ENCODE results near the gene RUNX3. TPM values are rescaled to one million over a fixed set of nuclear protein-coding genes. Genes with fewer than 3 reads are reported as not detected.

Gene RUNX3
- total RNA-seq, 1 experiment from 2014 or later: 22.6 TPM

DNA sequence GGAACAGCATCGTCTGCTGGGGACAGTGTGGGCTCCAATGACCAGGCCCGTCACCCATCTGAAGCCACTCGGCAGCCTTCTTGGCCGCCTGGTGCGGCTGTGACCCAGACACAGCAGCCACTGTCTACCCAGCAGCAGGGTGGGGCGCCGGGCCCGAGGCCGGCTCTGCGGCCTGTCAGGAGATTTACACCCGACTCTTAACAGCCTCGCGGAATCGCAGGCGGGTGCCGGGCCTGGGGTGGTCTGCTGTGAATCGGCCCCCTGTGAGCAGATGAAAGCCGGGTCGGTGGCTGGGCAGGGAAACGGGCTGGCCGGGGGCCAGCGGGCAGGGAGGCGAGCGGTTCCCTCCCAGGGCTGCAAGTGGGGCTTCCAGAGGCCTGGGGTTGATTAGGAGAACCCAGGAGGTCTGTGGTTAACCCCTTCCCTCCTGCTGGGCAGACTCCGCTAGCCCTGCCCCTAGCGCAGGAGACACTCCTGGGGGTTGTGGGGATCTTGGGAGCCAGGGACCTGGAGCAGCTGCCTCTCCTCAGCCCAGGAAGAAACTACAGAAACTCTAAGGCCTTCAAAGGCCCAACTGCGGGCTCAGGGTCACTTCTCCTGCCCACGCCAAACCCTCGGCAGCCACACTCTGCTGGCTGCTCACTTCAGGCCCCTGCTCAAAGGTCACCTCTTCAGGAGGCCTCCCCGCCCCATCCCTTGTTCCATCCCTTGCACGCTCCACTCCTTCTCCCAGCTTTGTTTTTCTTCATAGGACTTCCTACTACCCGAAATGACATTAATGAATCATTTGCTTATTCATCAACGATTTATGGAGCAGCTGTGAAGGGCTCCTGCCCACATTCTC lies 15.6 kb downstream of the RUNX3 start:
- ChIA-PET POLR2A (no interaction called here), CTCF (no interaction called here), RAD21 (ENCODE audit: low non-redundant PET in 1 of 2, low total read pairs in 2 of 2, uncharacterized antibody in 2 of 2, unreplicated experiment in 2 of 2) (no interaction called here)
- Histone ChIP-seq H3K79me2 (ENCODE audit: insufficient read depth, low read length) (no peaks in the 10 kb centered on the region), H3K4me2 (ENCODE audit: low read length) (no peak overlapping the region), H3K27me3 (ENCODE audit: insufficient read depth, low read length) (no peaks in the 10 kb centered on the region), H3K4me1 (ENCODE audit: control insufficient read depth in 1 of 2, insufficient read depth in 2 of 2, low read length in 2 of 2) (no peaks in the 10 kb centered on the region), H2AFZ (ENCODE audit: low read depth, low read length, poor library complexity, severe bottlenecking) (no peak overlapping the region), H3K4me3 (replicated peaks in 1 of 2; ENCODE audit: low read depth in 1 of 2, low read length in 2 of 2) (no peak overlapping the region), H4K20me1 (ENCODE audit: insufficient read depth) (no peaks in the 10 kb centered on the region), H3K27ac (ENCODE audit: low read depth, low read length) (no peak overlapping the region), H3K36me3 (ENCODE audit: control insufficient read depth in 1 of 2, insufficient read depth in 2 of 2, low read length in 2 of 2) (no peaks in the 10 kb centered on the region; a peak in 2 of 4 replicates), H3K9ac (ENCODE audit: low read length) (no peak overlapping the region), H3K9me2 (ENCODE audit: insufficient read depth) (no peaks in the 10 kb centered on the region), H3K9me3 (ENCODE audit: control insufficient read depth in 1 of 2, insufficient read depth in 1 of 2, low read depth in 1 of 2, low read length in 2 of 2) (no peaks in the 10 kb centered on the region)
- intact Hi-C loops (cut with micrococcal nuclease): no loop called here
- DNase-seq (ENCODE audit: low read depth, low spot score) (no peak), ATAC-seq (no peak)
- no peak for TF ChIP-seq YY1 (IDR thresholded peaks at IDR 0.05; ENCODE audit: extremely low read depth, insufficient replicate concordance, low read depth, low read length)
- BruUV-seq (replicated peaks): no TSS peak

DNA sequence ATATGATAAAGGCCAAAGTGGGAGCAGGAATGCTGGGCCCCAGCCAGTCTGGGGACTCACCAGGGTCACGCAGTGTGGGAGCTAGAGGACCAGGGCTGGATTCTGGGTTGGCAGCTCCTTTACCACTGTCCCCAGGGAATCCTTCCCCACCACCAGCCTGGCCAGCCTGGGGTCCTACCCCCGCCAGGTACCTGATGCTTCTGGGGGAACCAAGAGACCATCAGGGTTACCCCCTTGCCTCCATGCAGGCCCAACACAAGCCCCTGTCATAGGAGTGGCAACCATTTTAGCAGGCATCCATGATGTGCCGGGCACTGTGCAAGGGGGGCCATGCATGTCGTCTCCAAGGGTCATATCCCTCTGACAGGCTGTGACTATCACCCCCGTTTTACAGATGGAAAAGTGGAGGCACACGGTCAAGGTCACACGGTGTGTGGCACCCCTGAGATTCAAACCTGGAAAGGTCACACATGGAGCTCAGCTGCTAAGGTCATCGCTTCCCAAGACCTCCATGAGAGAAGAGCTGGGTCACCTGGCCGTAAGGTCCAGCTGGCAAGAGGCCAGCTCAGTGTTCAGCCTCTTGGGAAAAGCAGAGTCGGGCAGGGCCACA lies 16.4 kb downstream of the RUNX3 start:
- no TSS peak for BruUV-seq (replicated peaks)
- H3K27ac ChIP-seq (ENCODE audit: low read depth, low read length): no peak overlapping the region
- intact Hi-C loops (cut with micrococcal nuclease): no loop called here
- H3K27me3 ChIP-seq (ENCODE audit: insufficient read depth, low read length): no peaks in the 10 kb centered on the region
- ChIA-PET POLR2A (no interaction called here), RAD21 (ENCODE audit: low non-redundant PET in 1 of 2, low total read pairs in 2 of 2, uncharacterized antibody in 2 of 2, unreplicated experiment in 2 of 2) (no interaction called here), CTCF (no interaction called here)
- DNase-seq (ENCODE audit: low read depth, low spot score): no peak
- TF ChIP-seq, protein P1, sequence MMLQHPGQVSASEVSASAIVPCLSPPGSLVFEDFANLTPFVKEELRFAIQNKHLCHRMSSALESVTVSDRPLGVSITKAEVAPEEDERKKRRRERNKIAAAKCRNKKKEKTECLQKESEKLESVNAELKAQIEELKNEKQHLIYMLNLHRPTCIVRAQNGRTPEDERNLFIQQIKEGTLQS (IDR thresholded peaks at IDR 0.05): no peak
- no peak for TF ChIP-seq SRF (IDR thresholded peaks at IDR 0.05; ENCODE audit: low read depth)
- TF ChIP-seq EGR1 (IDR thresholded peaks at IDR 0.05; ENCODE audit: low read depth): no peak
- TF ChIP-seq ZNF274 (IDR thresholded peaks at IDR 0.05; ENCODE audit: low read depth, low read length): no peak
- no peak for TF ChIP-seq FOSL1 (IDR thresholded peaks at IDR 0.05; ENCODE audit: low read depth)
- no peak for TF ChIP-seq SP1 (IDR thresholded peaks at IDR 0.05; ENCODE audit: low read depth)
- TF ChIP-seq CBX3 (IDR thresholded peaks at IDR 0.05; ENCODE audit: low read depth): no peak
- TF ChIP-seq, protein P2, sequence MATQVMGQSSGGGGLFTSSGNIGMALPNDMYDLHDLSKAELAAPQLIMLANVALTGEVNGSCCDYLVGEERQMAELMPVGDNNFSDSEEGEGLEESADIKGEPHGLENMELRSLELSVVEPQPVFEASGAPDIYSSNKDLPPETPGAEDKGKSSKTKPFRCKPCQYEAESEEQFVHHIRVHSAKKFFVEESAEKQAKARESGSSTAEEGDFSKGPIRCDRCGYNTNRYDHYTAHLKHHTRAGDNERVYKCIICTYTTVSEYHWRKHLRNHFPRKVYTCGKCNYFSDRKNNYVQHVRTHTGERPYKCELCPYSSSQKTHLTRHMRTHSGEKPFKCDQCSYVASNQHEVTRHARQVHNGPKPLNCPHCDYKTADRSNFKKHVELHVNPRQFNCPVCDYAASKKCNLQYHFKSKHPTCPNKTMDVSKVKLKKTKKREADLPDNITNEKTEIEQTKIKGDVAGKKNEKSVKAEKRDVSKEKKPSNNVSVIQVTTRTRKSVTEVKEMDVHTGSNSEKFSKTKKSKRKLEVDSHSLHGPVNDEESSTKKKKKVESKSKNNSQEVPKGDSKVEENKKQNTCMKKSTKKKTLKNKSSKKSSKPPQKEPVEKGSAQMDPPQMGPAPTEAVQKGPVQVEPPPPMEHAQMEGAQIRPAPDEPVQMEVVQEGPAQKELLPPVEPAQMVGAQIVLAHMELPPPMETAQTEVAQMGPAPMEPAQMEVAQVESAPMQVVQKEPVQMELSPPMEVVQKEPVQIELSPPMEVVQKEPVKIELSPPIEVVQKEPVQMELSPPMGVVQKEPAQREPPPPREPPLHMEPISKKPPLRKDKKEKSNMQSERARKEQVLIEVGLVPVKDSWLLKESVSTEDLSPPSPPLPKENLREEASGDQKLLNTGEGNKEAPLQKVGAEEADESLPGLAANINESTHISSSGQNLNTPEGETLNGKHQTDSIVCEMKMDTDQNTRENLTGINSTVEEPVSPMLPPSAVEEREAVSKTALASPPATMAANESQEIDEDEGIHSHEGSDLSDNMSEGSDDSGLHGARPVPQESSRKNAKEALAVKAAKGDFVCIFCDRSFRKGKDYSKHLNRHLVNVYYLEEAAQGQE (IDR thresholded peaks at IDR 0.05; ENCODE audit: low read depth): no peak
- TF ChIP-seq EZH2phosphoT487 (IDR thresholded peaks at IDR 0.05; ENCODE audit: borderline replicate concordance): no peak
- TF ChIP-seq EZH2 (IDR thresholded peaks at IDR 0.05): no peak
- TF ChIP-seq CEBPB (IDR thresholded peaks at IDR 0.05; ENCODE audit: low read depth): no peak
- TF ChIP-seq, protein P3, sequence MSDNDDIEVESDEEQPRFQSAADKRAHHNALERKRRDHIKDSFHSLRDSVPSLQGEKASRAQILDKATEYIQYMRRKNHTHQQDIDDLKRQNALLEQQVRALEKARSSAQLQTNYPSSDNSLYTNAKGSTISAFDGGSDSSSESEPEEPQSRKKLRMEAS (IDR thresholded peaks at IDR 0.05): no peak
- ATAC-seq: no peak
- H3K4me2 ChIP-seq (ENCODE audit: low read length): no peak overlapping the region
- H3K9ac ChIP-seq (ENCODE audit: low read length): no peak overlapping the region
- H3K4me1 ChIP-seq (ENCODE audit: control insufficient read depth in 1 of 2, insufficient read depth in 2 of 2, low read length in 2 of 2): no peaks in the 10 kb centered on the region
- H4K20me1 ChIP-seq (ENCODE audit: insufficient read depth): no peaks in the 10 kb centered on the region
- no peaks in the 10 kb centered on the region for H3K79me2 ChIP-seq (ENCODE audit: insufficient read depth, low read length)
- no peak overlapping the region for H3K4me3 ChIP-seq (replicated peaks in 1 of 2; ENCODE audit: low read depth in 1 of 2, low read length in 2 of 2)
- no peaks in the 10 kb centered on the region for H3K9me2 ChIP-seq (ENCODE audit: insufficient read depth)
- H3K9me3 ChIP-seq (ENCODE audit: control insufficient read depth in 1 of 2, insufficient read depth in 1 of 2, low read depth in 1 of 2, low read length in 2 of 2): no peaks in the 10 kb centered on the region
- H2AFZ ChIP-seq (ENCODE audit: low read depth, low read length, poor library complexity, severe bottlenecking): no peak overlapping the region
- H3K36me3 ChIP-seq (ENCODE audit: control insufficient read depth in 1 of 2, insufficient read depth in 2 of 2, low read length in 2 of 2): no peaks in the 10 kb centered on the region; a peak in 2 of 4 replicates
